Measurements from ENCODE around the gene DCTN3. TPM values are rescaled to one million over a fixed set of nuclear protein-coding genes. Genes with fewer than 3 reads are reported as not detected.

DCTN3 gene
- total and polyA plus RNA-seq, 2 of the 4 experiments (the other 2 are of a cell fraction), result 122 to 183 TPM

DNA sequence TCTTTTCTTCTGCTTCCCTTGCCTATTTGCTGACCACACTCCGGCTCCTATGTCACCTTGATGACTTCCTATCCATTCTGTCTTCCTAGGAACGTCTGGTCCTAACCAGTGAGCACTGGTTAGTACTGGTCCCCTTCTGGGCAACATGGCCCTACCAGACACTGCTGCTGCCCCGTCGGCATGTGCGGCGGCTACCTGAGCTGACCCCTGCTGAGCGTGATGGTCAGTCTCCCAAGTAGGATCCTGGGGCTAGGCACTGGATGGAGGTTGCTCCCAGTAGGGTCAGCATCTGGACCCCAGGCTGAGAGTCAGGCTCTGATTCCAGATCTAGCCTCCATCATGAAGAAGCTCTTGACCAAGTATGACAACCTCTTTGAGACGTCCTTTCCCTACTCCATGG, 28.4 kb upstream of the DCTN3 start:
- Histone ChIP-seq H3K27me3 (ENCODE audit: control insufficient read depth, insufficient read depth, low read length) (no peaks in the 10 kb centered on the region), H2BK5ac (ENCODE audit: low read depth, low read length, poor library complexity, severe bottlenecking) (no peak overlapping the region), H3K9ac (ENCODE audit: low read depth, low read length) (no peak overlapping the region), H4K91ac (ENCODE audit: insufficient read depth, low read depth, low read length) (no peak overlapping the region), H3K4me2 (ENCODE audit: low read depth, low read length) (no peak overlapping the region), H2BK15ac (ENCODE audit: low read depth, low read length) (no peak overlapping the region), H3K36me3 (ENCODE audit: control insufficient read depth, insufficient read depth, low read length) (peaks cover 16% of the 10 kb centered on the region), H4K20me1 (ENCODE audit: insufficient read depth, low read length) (no peaks in the 10 kb centered on the region), H3K4ac (ENCODE audit: low read depth, low read length) (no peak overlapping the region), H4K5ac (ENCODE audit: low read depth, low read length) (no peak overlapping the region), H3K56ac (ENCODE audit: extremely low read depth, insufficient read depth, low read length) (no peak overlapping the region), H2AK9ac (replicated peaks; ENCODE audit: low read depth, low read length, poor library complexity) (no peak overlapping the region), H3K9me1 (ENCODE audit: insufficient read depth, low read length) (peaks cover 34% of the 10 kb centered on the region), H3K18ac (ENCODE audit: low read depth, low read length) (no peak overlapping the region), H2BK120ac (ENCODE audit: low read depth, low read length) (no peak overlapping the region), H3K14ac (replicated peaks; ENCODE audit: low read depth, low read length) (no peak overlapping the region), H2BK20ac (ENCODE audit: low read depth, low read length) (no peak overlapping the region), H3K4me1 (ENCODE audit: control insufficient read depth, insufficient read depth, low read length) (peaks cover 34% of the 10 kb centered on the region), H3K27ac (ENCODE audit: insufficient read depth, low read length) (no peak overlapping the region), H3K79me1 (ENCODE audit: low read depth in 1 of 2, low read length in 2 of 2) (peaks cover 15 to 50% of the 10 kb centered on the region in 2 experiments), H3K23ac (ENCODE audit: low read depth, low read length) (no peak overlapping the region), H2AK5ac (ENCODE audit: low read depth, low read length) (no peak overlapping the region), H4K8ac (ENCODE audit: low read depth in 2 of 2, low read length in 2 of 2) (no peak overlapping the region), H3K9me3 (ENCODE audit: control insufficient read depth, insufficient read depth, low read length) (no peaks in the 10 kb centered on the region), H3K4me3 (ENCODE audit: insufficient read depth, low read depth, low read length) (no peak overlapping the region), H2AFZ (replicated peaks; ENCODE audit: low read length, poor library complexity) (no peak overlapping the region)
- CTCF ChIA-PET, result interaction anchor here (0.9 kb wide), 1 partner anchor 54 kb away, joined by 3 read pairs; no protein-coding TSS in a partner anchor
- in situ Hi-C loops (cut with MboI; ENCODE audit: low sequenced_read_pairs), result no loop called here
- POLR2A ChIA-PET (ENCODE audit: unreplicated experiment), result no interaction called here
- TF ChIP-seq ELK1 (IDR thresholded peaks at IDR 0.05; ENCODE audit: borderline replicate concordance, low read depth, low read length) (no peak), RFX5 (IDR thresholded peaks at IDR 0.05; ENCODE audit: low read depth, low read length) (no peak), NFE2L2 (IDR thresholded peaks at IDR 0.05; ENCODE audit: low read depth, low read length) (no peak), MAFK (IDR thresholded peaks at IDR 0.05; ENCODE audit: low read depth, low read length) (no peak), CHD1 (IDR thresholded peaks at IDR 0.05; ENCODE audit: low read depth, low read length) (no peak), FOS (IDR thresholded peaks at IDR 0.05; ENCODE audit: low read depth, low read length) (no peak), CEBPB (IDR thresholded peaks at IDR 0.05; ENCODE audit: low read depth, low read length) (no peak)
- no peak for ATAC-seq (ENCODE audit: low read depth)
- intact Hi-C loops (cut with micrococcal nuclease), result no loop called here
- WGBS, 2 experiments (ENCODE audit: extremely low coverage in 2 of 2, insufficient read length in 1 of 2), result 96% methylated on average over 5 of the region's 8 CpGs; no CpG with 5 or more reads in 1 of the 2 experiments
- dilution Hi-C loops (cut with HindIII; ENCODE audit: low sequenced_read_pairs, unreplicated experiment), result no loop called here
- no TSS peak for BruUV-seq (replicated peaks)
- no peak for DNase-seq

Measured in IMR-90 (cell line).